ENCODE results near the gene CEACAM18.

Gene CEACAM18

GRCh38 chr19:51508059-51508733 lies 29.9 kb downstream of the CEACAM18 start:
- no peaks in the 10 kb centered on the region for H3F3A ChIP-seq (ENCODE audit: control insufficient read depth, insufficient read depth)
- no peaks in the 10 kb centered on the region for H3K9me2 ChIP-seq (replicated peaks; ENCODE audit: control insufficient read depth, low read length)
- H3K4me1 ChIP-seq (ENCODE audit: control insufficient read depth, low read length), result no peaks in the 10 kb centered on the region
- no peaks in the 10 kb centered on the region for H4K20me1 ChIP-seq (ENCODE audit: control insufficient read depth, insufficient read depth, low read depth, low read length)
- no peaks in the 10 kb centered on the region for H3K79me2 ChIP-seq (ENCODE audit: control insufficient read depth, low read length)
- H3K4me3 ChIP-seq (ENCODE audit: low read length), result no peak overlapping the region
- H3K4me2 ChIP-seq (ENCODE audit: low read length), result no peak overlapping the region
- peaks cover 3% of the 10 kb centered on the region for H3K27me3 ChIP-seq (ENCODE audit: control insufficient read depth, low read length)
- no peaks in the 10 kb centered on the region for H3K36me3 ChIP-seq (ENCODE audit: control insufficient read depth, low read length)
- TF ChIP-seq EZH2phosphoT487 (IDR thresholded peaks at IDR 0.05; ENCODE audit: borderline replicate concordance, low read length), result no peak
- TF ChIP-seq, protein P1, sequence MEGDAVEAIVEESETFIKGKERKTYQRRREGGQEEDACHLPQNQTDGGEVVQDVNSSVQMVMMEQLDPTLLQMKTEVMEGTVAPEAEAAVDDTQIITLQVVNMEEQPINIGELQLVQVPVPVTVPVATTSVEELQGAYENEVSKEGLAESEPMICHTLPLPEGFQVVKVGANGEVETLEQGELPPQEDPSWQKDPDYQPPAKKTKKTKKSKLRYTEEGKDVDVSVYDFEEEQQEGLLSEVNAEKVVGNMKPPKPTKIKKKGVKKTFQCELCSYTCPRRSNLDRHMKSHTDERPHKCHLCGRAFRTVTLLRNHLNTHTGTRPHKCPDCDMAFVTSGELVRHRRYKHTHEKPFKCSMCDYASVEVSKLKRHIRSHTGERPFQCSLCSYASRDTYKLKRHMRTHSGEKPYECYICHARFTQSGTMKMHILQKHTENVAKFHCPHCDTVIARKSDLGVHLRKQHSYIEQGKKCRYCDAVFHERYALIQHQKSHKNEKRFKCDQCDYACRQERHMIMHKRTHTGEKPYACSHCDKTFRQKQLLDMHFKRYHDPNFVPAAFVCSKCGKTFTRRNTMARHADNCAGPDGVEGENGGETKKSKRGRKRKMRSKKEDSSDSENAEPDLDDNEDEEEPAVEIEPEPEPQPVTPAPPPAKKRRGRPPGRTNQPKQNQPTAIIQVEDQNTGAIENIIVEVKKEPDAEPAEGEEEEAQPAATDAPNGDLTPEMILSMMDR (IDR thresholded peaks at IDR 0.05; ENCODE audit: low read depth, low read length, poor library complexity, severe bottlenecking), result no peak
- H3K27ac ChIP-seq (ENCODE audit: low read depth, low read length), result no peak overlapping the region
- no peaks in the 10 kb centered on the region for H3K9me3 ChIP-seq (ENCODE audit: control insufficient read depth, insufficient read depth, low read length)

DNA sequence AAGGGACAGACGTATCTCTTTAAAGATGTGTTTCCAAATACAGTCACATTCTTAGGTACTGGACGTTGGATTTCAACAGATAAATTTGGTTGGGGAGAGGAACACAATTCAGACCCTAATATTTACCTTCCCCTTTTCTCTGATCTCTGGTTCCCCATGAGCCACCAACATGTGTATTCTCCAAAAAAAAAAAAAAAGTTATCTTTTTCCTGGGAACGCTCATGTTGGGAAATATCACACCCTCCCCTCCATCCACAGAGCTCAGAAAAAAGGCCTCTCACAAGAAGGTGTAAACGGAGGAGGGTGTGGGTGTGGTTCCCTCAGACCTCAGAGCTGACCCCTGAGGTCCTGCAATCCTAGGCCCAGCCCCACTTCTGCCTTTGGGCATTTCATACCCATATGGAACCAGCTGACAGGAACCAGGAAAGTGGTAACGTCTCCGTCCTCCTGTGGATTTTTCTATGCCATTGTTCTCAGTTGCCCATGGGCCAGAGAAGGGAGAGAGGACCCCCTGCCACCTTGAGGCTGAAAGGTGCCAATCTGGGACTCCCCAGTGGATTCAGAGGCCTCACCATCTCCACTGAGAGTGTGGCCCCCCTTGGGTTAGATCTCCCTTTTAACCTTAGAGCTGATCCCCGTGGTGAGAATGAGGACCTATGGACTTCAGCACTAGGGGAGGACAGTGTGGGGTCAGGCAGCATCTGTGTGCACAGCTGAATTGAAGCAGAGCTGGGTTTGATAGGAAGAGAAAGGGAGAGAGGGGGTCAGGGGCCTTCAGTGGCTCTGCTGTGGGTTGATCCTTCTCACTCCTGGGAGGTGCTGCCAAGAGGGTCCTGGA lies 31.7 kb downstream of the CEACAM18 start:
- Histone ChIP-seq H4K20me1 (ENCODE audit: control insufficient read depth, insufficient read depth, low read depth, low read length) (no peaks in the 10 kb centered on the region), H3K9me2 (replicated peaks; ENCODE audit: control insufficient read depth, low read length) (no peaks in the 10 kb centered on the region), H3K4me2 (ENCODE audit: low read length) (no peak overlapping the region), H3K79me2 (ENCODE audit: control insufficient read depth, low read length) (no peaks in the 10 kb centered on the region), H3K9me3 (ENCODE audit: control insufficient read depth, insufficient read depth, low read length) (no peaks in the 10 kb centered on the region), H3K36me3 (ENCODE audit: control insufficient read depth, low read length) (no peaks in the 10 kb centered on the region), H3K27ac (ENCODE audit: low read depth, low read length) (no peak overlapping the region), H3K4me1 (ENCODE audit: control insufficient read depth, low read length) (no peaks in the 10 kb centered on the region), H3K27me3 (ENCODE audit: control insufficient read depth, low read length) (peaks cover 9% of the 10 kb centered on the region), H3F3A (ENCODE audit: control insufficient read depth, insufficient read depth) (no peaks in the 10 kb centered on the region), H3K4me3 (ENCODE audit: low read length) (no peak overlapping the region)
- no peak for TF ChIP-seq EZH2phosphoT487 (IDR thresholded peaks at IDR 0.05; ENCODE audit: borderline replicate concordance, low read length)
- TF ChIP-seq, protein P1 (IDR thresholded peaks at IDR 0.05; ENCODE audit: low read depth, low read length, poor library complexity, severe bottlenecking), result no peak

GRCh38 chr19:51511353-51511752 lies 33.0 kb downstream of the CEACAM18 start:
- Histone ChIP-seq H3K9me3 (ENCODE audit: control insufficient read depth, insufficient read depth, low read length) (no peaks in the 10 kb centered on the region), H3K36me3 (ENCODE audit: control insufficient read depth, low read length) (no peaks in the 10 kb centered on the region), H3K27ac (ENCODE audit: low read depth, low read length) (no peak overlapping the region), H4K20me1 (ENCODE audit: control insufficient read depth, insufficient read depth, low read depth, low read length) (no peaks in the 10 kb centered on the region), H3K27me3 (ENCODE audit: control insufficient read depth, low read length) (peaks cover 11% of the 10 kb centered on the region), H3F3A (ENCODE audit: control insufficient read depth, insufficient read depth) (no peaks in the 10 kb centered on the region), H3K4me2 (ENCODE audit: low read length) (no peak overlapping the region), H3K4me3 (ENCODE audit: low read length) (no peak overlapping the region), H3K79me2 (ENCODE audit: control insufficient read depth, low read length) (no peaks in the 10 kb centered on the region), H3K9me2 (replicated peaks; ENCODE audit: control insufficient read depth, low read length) (no peaks in the 10 kb centered on the region), H3K4me1 (ENCODE audit: control insufficient read depth, low read length) (no peaks in the 10 kb centered on the region)
- TF ChIP-seq, protein P1 (IDR thresholded peaks at IDR 0.05; ENCODE audit: low read depth, low read length, poor library complexity, severe bottlenecking), result peak; percentile 56
- TF ChIP-seq EZH2phosphoT487 (IDR thresholded peaks at IDR 0.05; ENCODE audit: borderline replicate concordance, low read length), result no peak

Data from DOHH2 (cell line).